NOMO-1 treated with dmso at 0.1 percent for 144 hours (cell line): ENCODE measurements around the gene PIANP.

Source experiments
- DNase-seq: peaks from one replicate; lab custom pipeline; 2025; ENCODE audit not compliant: unreplicated experiment; lab: John Stamatoyannopoulos, UW

PIANP gene

GRCh38 chr12:6672143-6672542 lies 28.5 kb downstream of the PIANP start:
- no peak for DNase-seq

GRCh38 chr12:6667559-6668210 lies 32.9 kb downstream of the PIANP start:
- DNase-seq: no peak

GRCh38 chr12:6666211-6666610 lies 34.4 kb downstream of the PIANP start:
- no peak for DNase-seq

- DNase-seq: peak; percentile 17
These were observed 35.7 kb downstream of the PIANP start for GRCh38 chr12:6664902-6665301.

- DNase-seq: peak; percentile 99
These were observed 37.5 kb downstream of the PIANP start, which contains the start of gene ING4 for GRCh38 chr12:6662906-6663742. Gene ING4 (minus strand): TSS chr12:6663119. CDS start chr12:6663101, 18 bp downstream.

- no peak for DNase-seq
These were observed 38.1 kb downstream of the PIANP start for GRCh38 chr12:6662602-6662905.

GRCh38 chr12:6653987-6654386 lies 46.6 kb downstream of the PIANP start:
- no peak for DNase-seq

- DNase-seq: no peak
These were observed 47.3 kb downstream of the PIANP start for GRCh38 chr12:6653342-6653741.

- DNase-seq: no peak
These were observed 48.2 kb downstream of the PIANP start for GRCh38 chr12:6652391-6652790.

- DNase-seq: no peak
These were observed 49.8 kb downstream of the PIANP start for GRCh38 chr12:6650832-6651231.

GRCh38 chr12:6647083-6647604 lies 53.5 kb downstream of the PIANP start, which contains the start of gene ACRBP:
Gene ACRBP (minus strand): TSS chr12:6647432. CDS start chr12:6647366, 66 bp downstream.
- DNase-seq: peak; percentile 37

- DNase-seq: no peak
These were observed 54.1 kb downstream of the PIANP start for GRCh38 chr12:6646276-6647082.

GRCh38 chr12:6644903-6645302 lies 55.7 kb downstream of the PIANP start:
- no peak for DNase-seq

GRCh38 chr12:6644257-6644596 lies 56.4 kb downstream of the PIANP start:
- DNase-seq: peak; percentile 89
